Body of pancreas (tissue), 4 donors: Measurements from ENCODE around the gene ETV5. TPM values are rescaled to one million over a fixed set of nuclear protein-coding genes. Genes with fewer than 3 reads are reported as not detected.
"Not testable (repeated sequence)": the region's sequence is repeated elsewhere in the genome, so short reads cannot be mapped to it uniquely, and the experiment has no call there.

ENCODE experiments used
- ATAC-seq: fragments of 150-250 bp; one replicate; pipeline ENCODE4 v1.9.1; 2016
- DNase-seq, 4 donors: peaks; one replicate each; pipeline ENCODE4 v3.0.0-alpha.2; 2019
- H3K27ac ChIP-seq, 4 donors: fragments of 200-600 bp; sonication (generic); 1 replicate in 3 of 4; 2 replicates in 1 of 4; pipeline versions ENCODE4 v1.5.1 to v1.6.1; 2016 to 2019; ENCODE audit warnings: mild to moderate bottlenecking in 1 of 4, mixed read lengths in 1 of 4, moderate library complexity in 1 of 4
- H3K27me3 ChIP-seq, 2 donors: fragments of 200-600 bp; sonication (generic); one replicate each; pipeline ENCODE4 v1.6.0; 2016; ENCODE audit warnings: mild to moderate bottlenecking in 1 of 2
- H3K36me3 ChIP-seq, 2 donors: fragments of 200-600 bp; sonication (generic); replicated peaks in 1 of 2; 2 replicates each; pipeline ENCODE4 v1.5.1; 2016; ENCODE audit warnings: low read depth in 2 of 2; ENCODE audit not compliant: insufficient read depth in 1 of 2
- H3K4me1 ChIP-seq: fragments of 200-600 bp; sonication (generic); one replicate; pipeline ENCODE4 v1.6.0; 2016
- H3K4me3 ChIP-seq, 2 donors: fragments of 200-600 bp; sonication (generic); 1 replicate in 1 of 2; 2 replicates in 1 of 2; pipeline ENCODE4 v1.5.1; 2016 to 2019
- H3K9me3 ChIP-seq, 3 donors: fragments of 200-600 bp; sonication (generic); 1 replicate in 2 of 3; 2 replicates in 1 of 3; pipeline ENCODE4 v1.5.1; 2016
- CTCF ChIP-seq, 7 experiments: fragments of 450-650 bp in 4 of 7; fragments of 200-600 bp in 3 of 7; sonication (generic) in 3 of 7; IDR thresholded peaks; one replicate each; pipeline ENCODE4 v1.5.1; 2016 to 2019; ENCODE audit warnings: antibody characterized with exemption in 7 of 7
- POLR2A ChIP-seq, 3 donors: fragments of 450-650 bp; IDR thresholded peaks; one replicate each; pipeline ENCODE4 v1.6.1; 2016; ENCODE audit warnings: antibody characterized with exemption in 3 of 3, mild to moderate bottlenecking in 2 of 3
- WGBS, 2 donors: methylation state at CpG; one replicate each; pipeline ENCODE4 v1.1.5; 2017; 5-methylcytosine and 5-hydroxymethylcytosine counted together
- intact Hi-C: fragments of 100-400 bp; cut with DNase I; formaldehyde crosslinking; loops from one replicate; pipeline ENCODE4 v1.15.1; 2023
- total RNA-seq, 2 donors: library from RNA; depleted of rRNA; stranded (reverse); fragments of >200 nt; gene quantifications; one replicate each; pipeline ENCODE4 v1.1.0, GENCODE V29; 2016

ETV5 gene
- total RNA-seq, 2 donors from 2014 or later: 14.5 to 39.2 TPM

DNA sequence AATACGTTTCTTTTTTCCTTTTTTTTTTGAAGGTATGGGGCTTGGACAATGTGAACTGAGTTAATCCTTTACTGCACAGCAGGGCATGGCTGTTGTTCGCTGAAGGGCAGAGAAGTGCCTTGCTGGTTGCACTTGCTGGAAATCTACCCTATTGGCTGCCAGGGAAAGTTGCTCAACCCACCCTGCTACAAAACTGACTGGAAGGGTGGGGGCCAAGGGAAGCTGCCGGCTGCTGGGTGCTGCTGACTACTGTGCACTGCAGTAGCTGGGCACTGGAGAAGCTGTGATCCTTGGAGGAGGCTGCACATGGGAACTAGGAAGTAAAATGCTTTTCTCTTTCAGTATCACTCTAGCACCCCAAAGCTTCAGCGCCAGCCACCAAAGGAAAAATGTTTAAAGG, 70.5 kb downstream of the ETV5 start:
- 83 to 84% methylated on average over 3 to 4 of the region's 4 CpGs for WGBS, 2 donors
- Histone ChIP-seq H3K36me3 (no peaks in the 10 kb centered on the region), H3K27me3 (no peaks in the 10 kb centered on the region), H3K9me3 (no peaks in the 10 kb centered on the region), H3K4me1 (no peaks in the 10 kb centered on the region), H3K27ac (no peak overlapping the region), H3K4me3 (no peak overlapping the region)
- DNase-seq: no peak
- TF ChIP-seq POLR2A (IDR thresholded peaks at IDR 0.05) (no peak), CTCF (IDR thresholded peaks at IDR 0.05) (no peak)
- ATAC-seq: no peak
- intact Hi-C loops: no loop called here

- WGBS, 2 donors: 73 to 76% methylated on average over 4 of the region's 4 CpGs
- Histone ChIP-seq H3K4me1 (no peaks in the 10 kb centered on the region), H3K36me3 (no peaks in the 10 kb centered on the region), H3K9me3 (no peaks in the 10 kb centered on the region), H3K4me3 (no peak overlapping the region), H3K27ac (no peak overlapping the region), H3K27me3 (no peaks in the 10 kb centered on the region)
- no peak for TF ChIP-seq POLR2A (IDR thresholded peaks at IDR 0.05)
- TF ChIP-seq CTCF (IDR thresholded peaks at IDR 0.05): no peak
- intact Hi-C loops: no loop called here
- ATAC-seq (no peak), DNase-seq (no peak)
These were observed 73.6 kb downstream of the ETV5 start for GRCh38 chr3:186035277-186035676.

- DNase-seq: no peak
- H3K27ac ChIP-seq: no peak overlapping the region
- H3K36me3 ChIP-seq: no peaks in the 10 kb centered on the region
- 84 to 88% methylated on average over 1 of the region's 1 CpG for WGBS, 2 donors
- H3K9me3 ChIP-seq: no peaks in the 10 kb centered on the region
- no peak for TF ChIP-seq CTCF (IDR thresholded peaks at IDR 0.05)
- no peak for TF ChIP-seq POLR2A (IDR thresholded peaks at IDR 0.05)
- no peak overlapping the region for H3K4me3 ChIP-seq
- intact Hi-C loops: no loop called here
- ATAC-seq: no peak
- no peaks in the 10 kb centered on the region for H3K27me3 ChIP-seq
- no peaks in the 10 kb centered on the region for H3K4me1 ChIP-seq
These were observed 76.6 kb downstream of the ETV5 start for GRCh38 chr3:186032321-186032720.

DNA sequence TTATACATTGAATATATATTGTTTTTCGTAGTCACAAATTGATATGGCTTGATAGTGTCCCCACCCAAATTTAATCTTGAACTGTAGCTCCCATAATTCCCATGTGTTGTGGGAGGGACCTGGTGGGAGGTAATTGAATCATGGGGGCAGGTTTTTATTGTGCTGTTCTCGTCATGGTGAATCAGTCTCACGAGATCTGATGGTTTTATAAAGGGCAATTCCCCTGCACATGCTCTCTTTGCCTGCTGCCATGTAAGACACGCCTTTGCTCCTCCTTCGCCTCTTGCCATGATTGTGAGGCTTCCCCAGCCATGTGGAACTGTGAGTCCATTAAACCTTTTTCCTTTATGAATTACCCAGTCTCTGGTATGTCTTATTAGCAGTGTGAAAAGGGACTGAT, 82.9 kb downstream of the ETV5 start:
- H3K4me3 ChIP-seq, H3K27me3 ChIP-seq, intact Hi-C loops, H3K27ac ChIP-seq, H3K9me3 ChIP-seq, H3K36me3 ChIP-seq, ATAC-seq, H3K4me1 ChIP-seq, DNase-seq: not testable (repeated sequence)
- WGBS, 2 donors: 93 to 96% methylated on average over 5 of the region's 5 CpGs

GRCh38 chr3:186025161-186025560, 83.7 kb downstream of the ETV5 start:
- intact Hi-C loops: no loop called here
- no peak overlapping the region for H3K4me3 ChIP-seq
- 59 to 63% methylated on average over 5 of the region's 5 CpGs for WGBS, 2 donors
- no peaks in the 10 kb centered on the region for H3K9me3 ChIP-seq
- DNase-seq: no peak
- H3K27ac ChIP-seq: no peak overlapping the region
- no peak for TF ChIP-seq POLR2A (IDR thresholded peaks at IDR 0.05)
- no peak for TF ChIP-seq CTCF (IDR thresholded peaks at IDR 0.05)
- no peaks in the 10 kb centered on the region for H3K36me3 ChIP-seq
- no peak for ATAC-seq
- peaks cover 7% of the 10 kb centered on the region for H3K4me1 ChIP-seq
- no peaks in the 10 kb centered on the region for H3K27me3 ChIP-seq
